HepG2 (cell line): ENCODE measurements around the gene COL4A2.

ENCODE experiments used
- ARID2 ChIP-seq: sonication (generic); formaldehyde crosslinking; IDR thresholded peaks from 2 replicates; pipeline ENCODE4 v1.8.1; 2022; ENCODE audit warnings: mild to moderate bottlenecking, missing genetic modification reagents, borderline replicate concordance
- BHLHE40 ChIP-seq: IDR thresholded peaks from 2 replicates; pipeline ENCODE4 v1.6.1; 2011; ENCODE audit warnings: low read length, improper control_type of control experiment
- FOXM1 ChIP-seq: sonication (generic); formaldehyde crosslinking; IDR thresholded peaks from 2 replicates; pipeline ENCODE4 v1.5.0; 2020; ENCODE audit warnings: missing genetic modification reagents
- MAFK ChIP-seq, 2 experiments: IDR thresholded peaks in 1 of 2; conservative IDR thresholded peaks in 1 of 2; 2 replicates each; pipeline ENCODE4 v1.6.1; 2011; ENCODE audit warnings: improper control_type of control experiment in 2 of 2, low read length in 2 of 2
- MED1 ChIP-seq: sonication (generic); formaldehyde crosslinking; IDR thresholded peaks from 2 replicates; pipeline ENCODE4 v1.4.0; 2020; ENCODE audit warnings: missing genetic modification reagents
- POLR2A ChIP-seq, 2 experiments: IDR thresholded peaks; 2 replicates each; pipeline ENCODE4 v1.6.1; 2011; ENCODE audit warnings: low read depth in 2 of 2, low read length in 2 of 2, mild to moderate bottlenecking in 1 of 2, moderate library complexity in 1 of 2; ENCODE audit not compliant: insufficient read depth in 1 of 2
- SMAD1 ChIP-seq: sonication (generic); formaldehyde crosslinking; IDR thresholded peaks from 2 replicates; pipeline ENCODE4 v1.4.0; 2020; ENCODE audit warnings: missing genetic modification reagents, low read depth, mild to moderate bottlenecking, borderline replicate concordance
- TF ChIP-seq, protein P1 (sequence below): IDR thresholded peaks from 2 replicates; pipeline ENCODE4 v1.6.1; 2016; ENCODE audit warnings: low read depth, borderline replicate concordance
- TF ChIP-seq, protein P2 (sequence below): sonication (generic); formaldehyde crosslinking; conservative IDR thresholded peaks from 2 replicates; pipeline ENCODE4 v1.8.1; 2023; ENCODE audit warnings: missing genetic modification reagents
- TF ChIP-seq, protein P3 (sequence below): sonication (generic); formaldehyde crosslinking; IDR thresholded peaks from 2 replicates; pipeline ENCODE4 v1.5.0; 2020; ENCODE audit warnings: mild to moderate bottlenecking, missing genetic modification reagents, moderate library complexity

DNA sequence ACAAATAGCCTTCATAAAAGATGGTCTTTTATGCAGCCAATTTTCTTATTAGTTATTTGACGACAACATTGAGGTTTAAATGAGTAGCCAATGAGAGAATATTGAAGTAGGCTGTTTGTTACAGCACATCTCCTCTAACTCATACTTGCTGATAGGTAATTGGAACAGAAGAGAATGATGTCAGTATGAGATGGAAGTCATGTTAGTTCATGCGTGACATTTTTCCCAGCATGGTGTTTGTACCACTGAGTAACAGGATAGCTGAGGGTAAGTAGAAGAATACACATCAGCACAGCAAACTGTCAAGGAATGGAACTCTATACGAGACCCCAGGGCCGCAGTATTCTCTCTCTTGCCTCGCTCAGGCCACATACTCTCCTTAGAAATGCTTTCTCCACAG, 37.2 kb downstream of the COL4A2 start:
- TF ChIP-seq POLR2A (IDR thresholded peaks at IDR 0.05; ENCODE audit: insufficient read depth in 1 of 2, low read depth in 2 of 2, low read length in 2 of 2) (no peak), MED1 (CRISPR knock-in tag) (no peak), SMAD1 (CRISPR knock-in tag) (no peak), BHLHE40 (no peak), MAFK (conservative IDR thresholded peaks at IDR 0.05 in 1 of 2, IDR thresholded peaks at IDR 0.05 in 1 of 2; ENCODE audit: low read length in 2 of 2) (no peak), ARID2 (CRISPR knock-in tag) (no peak), FOXM1 (no peak)
- TF ChIP-seq, protein P1, sequence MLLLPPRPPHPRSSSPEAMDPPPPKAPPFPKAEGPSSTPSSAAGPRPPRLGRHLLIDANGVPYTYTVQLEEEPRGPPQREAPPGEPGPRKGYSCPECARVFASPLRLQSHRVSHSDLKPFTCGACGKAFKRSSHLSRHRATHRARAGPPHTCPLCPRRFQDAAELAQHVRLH: no peak
- TF ChIP-seq, protein P2, sequence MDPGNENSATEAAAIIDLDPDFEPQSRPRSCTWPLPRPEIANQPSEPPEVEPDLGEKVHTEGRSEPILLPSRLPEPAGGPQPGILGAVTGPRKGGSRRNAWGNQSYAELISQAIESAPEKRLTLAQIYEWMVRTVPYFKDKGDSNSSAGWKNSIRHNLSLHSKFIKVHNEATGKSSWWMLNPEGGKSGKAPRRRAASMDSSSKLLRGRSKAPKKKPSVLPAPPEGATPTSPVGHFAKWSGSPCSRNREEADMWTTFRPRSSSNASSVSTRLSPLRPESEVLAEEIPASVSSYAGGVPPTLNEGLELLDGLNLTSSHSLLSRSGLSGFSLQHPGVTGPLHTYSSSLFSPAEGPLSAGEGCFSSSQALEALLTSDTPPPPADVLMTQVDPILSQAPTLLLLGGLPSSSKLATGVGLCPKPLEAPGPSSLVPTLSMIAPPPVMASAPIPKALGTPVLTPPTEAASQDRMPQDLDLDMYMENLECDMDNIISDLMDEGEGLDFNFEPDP (CRISPR knock-in tag): no peak
- TF ChIP-seq, protein P3, sequence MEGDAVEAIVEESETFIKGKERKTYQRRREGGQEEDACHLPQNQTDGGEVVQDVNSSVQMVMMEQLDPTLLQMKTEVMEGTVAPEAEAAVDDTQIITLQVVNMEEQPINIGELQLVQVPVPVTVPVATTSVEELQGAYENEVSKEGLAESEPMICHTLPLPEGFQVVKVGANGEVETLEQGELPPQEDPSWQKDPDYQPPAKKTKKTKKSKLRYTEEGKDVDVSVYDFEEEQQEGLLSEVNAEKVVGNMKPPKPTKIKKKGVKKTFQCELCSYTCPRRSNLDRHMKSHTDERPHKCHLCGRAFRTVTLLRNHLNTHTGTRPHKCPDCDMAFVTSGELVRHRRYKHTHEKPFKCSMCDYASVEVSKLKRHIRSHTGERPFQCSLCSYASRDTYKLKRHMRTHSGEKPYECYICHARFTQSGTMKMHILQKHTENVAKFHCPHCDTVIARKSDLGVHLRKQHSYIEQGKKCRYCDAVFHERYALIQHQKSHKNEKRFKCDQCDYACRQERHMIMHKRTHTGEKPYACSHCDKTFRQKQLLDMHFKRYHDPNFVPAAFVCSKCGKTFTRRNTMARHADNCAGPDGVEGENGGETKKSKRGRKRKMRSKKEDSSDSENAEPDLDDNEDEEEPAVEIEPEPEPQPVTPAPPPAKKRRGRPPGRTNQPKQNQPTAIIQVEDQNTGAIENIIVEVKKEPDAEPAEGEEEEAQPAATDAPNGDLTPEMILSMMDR (CRISPR knock-in tag): no peak
